Gastroesophageal sphincter (tissue), 4 donors: ENCODE data around the gene TENM3. TPM values are rescaled to one million over a fixed set of nuclear protein-coding genes. Genes with fewer than 3 reads are reported as not detected.

Experiments
- ATAC-seq: fragments of 150-250 bp; one replicate; pipeline ENCODE4 v1.9.1; 2016; ENCODE audit warnings: mild to moderate bottlenecking, moderate library complexity
- H3K27ac ChIP-seq, 4 donors: fragments of 200-600 bp; sonication (generic) in 3 of 4; 1 replicate in 3 of 4; 2 replicates in 1 of 4; pipeline ENCODE4 v1.5.1; 2016 to 2019
- H3K27me3 ChIP-seq: fragments of 200-600 bp; sonication (generic); one replicate; pipeline ENCODE4 v1.5.1; 2019
- H3K36me3 ChIP-seq, 2 donors: fragments of 200-600 bp; sonication (generic); one replicate each; pipeline ENCODE4 v1.5.1; 2019; ENCODE audit warnings: control low read depth in 1 of 2
- H3K4me1 ChIP-seq, 3 donors: fragments of 200-600 bp; sonication (generic); 1 replicate in 2 of 3; 2 replicates in 1 of 3; pipeline ENCODE4 v1.5.1; 2016 to 2019; ENCODE audit warnings: control low read depth in 2 of 3
- H3K4me3 ChIP-seq, 2 donors: fragments of 200-600 bp; sonication (generic); one replicate each; pipeline ENCODE4 v1.5.1; 2019; ENCODE audit warnings: mild to moderate bottlenecking in 1 of 2, moderate library complexity in 1 of 2
- H3K9me3 ChIP-seq, 3 donors: fragments of 200-600 bp; sonication (generic); one replicate each; pipeline ENCODE4 v1.5.1; 2017 to 2019; ENCODE audit warnings: control low read depth in 2 of 3
- EP300 ChIP-seq: sonication (generic); formaldehyde crosslinking; IDR thresholded peaks from one replicate; pipeline ENCODE4 v1.6.1; 2017; ENCODE audit warnings: antibody characterized with exemption, mild to moderate bottlenecking
- POLR2A ChIP-seq, 2 donors: fragments of 450-650 bp; IDR thresholded peaks; one replicate each; pipeline ENCODE4 v1.6.1; 2017; ENCODE audit warnings: antibody characterized with exemption in 2 of 2, mild to moderate bottlenecking in 2 of 2, moderate library complexity in 1 of 2
- POLR2AphosphoS5 ChIP-seq: sonication (generic); formaldehyde crosslinking; IDR thresholded peaks from one replicate; pipeline ENCODE4 v1.6.1; 2017; ENCODE audit warnings: antibody characterized with exemption
- WGBS, 2 donors: methylation state at CpG; one replicate each; pipeline ENCODE4 v1.1.5; 2018; ENCODE audit warnings: low coverage in 1 of 2; 5-methylcytosine and 5-hydroxymethylcytosine counted together
- total RNA-seq, 4 donors: library from RNA; depleted of rRNA; stranded (reverse); fragments of >200 nt; gene quantifications; one replicate each; pipeline ENCODE4 v1.1.0, GENCODE V29; 2016
- TF ChIP-seq, protein P1 (sequence below), 4 experiments: fragments of 200-600 bp in 2 of 4; fragments of 450-650 bp in 2 of 4; sonication (generic) in 1 of 4; IDR thresholded peaks; one replicate each; pipeline ENCODE4 v1.5.1; 2017 to 2019; ENCODE audit warnings: antibody characterized with exemption in 4 of 4, mild to moderate bottlenecking in 2 of 4, moderate library complexity in 2 of 4

TENM3 gene
- total RNA-seq, 4 donors from 2014 or later, result 8.2 to 39.9 (median 15.8) TPM

DNA sequence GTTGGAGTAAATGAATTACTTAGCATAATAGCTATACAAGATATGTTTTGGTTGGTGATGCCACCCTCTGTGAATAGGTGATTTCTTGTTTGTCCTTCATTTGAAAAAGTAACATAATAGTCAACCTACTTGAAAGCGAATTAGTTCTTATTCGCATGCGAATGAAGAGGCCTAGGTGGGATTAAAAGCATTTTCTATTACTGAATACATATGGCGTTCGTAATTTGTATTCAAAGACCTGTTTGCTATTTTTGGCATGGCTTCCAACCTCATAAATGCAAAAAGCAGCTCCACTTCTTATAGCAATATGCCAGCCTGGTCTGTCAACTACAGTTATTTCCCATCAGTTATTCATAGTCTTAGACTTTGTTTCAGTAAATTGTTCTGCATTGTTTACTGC lies 261.3 kb downstream of the TENM3 start:
- TF ChIP-seq POLR2AphosphoS5, result no peak
- H3K4me1 ChIP-seq, result no peaks in the 10 kb centered on the region
- H3K27ac ChIP-seq, result no peak overlapping the region
- H3K9me3 ChIP-seq, result no peaks in the 10 kb centered on the region
- ATAC-seq, result no peak
- 94 to 95% methylated on average over 5 of the region's 5 CpGs for WGBS, 2 donors
- no peaks in the 10 kb centered on the region for H3K36me3 ChIP-seq
- no peaks in the 10 kb centered on the region for H3K27me3 ChIP-seq
- no peak overlapping the region for H3K4me3 ChIP-seq

DNA sequence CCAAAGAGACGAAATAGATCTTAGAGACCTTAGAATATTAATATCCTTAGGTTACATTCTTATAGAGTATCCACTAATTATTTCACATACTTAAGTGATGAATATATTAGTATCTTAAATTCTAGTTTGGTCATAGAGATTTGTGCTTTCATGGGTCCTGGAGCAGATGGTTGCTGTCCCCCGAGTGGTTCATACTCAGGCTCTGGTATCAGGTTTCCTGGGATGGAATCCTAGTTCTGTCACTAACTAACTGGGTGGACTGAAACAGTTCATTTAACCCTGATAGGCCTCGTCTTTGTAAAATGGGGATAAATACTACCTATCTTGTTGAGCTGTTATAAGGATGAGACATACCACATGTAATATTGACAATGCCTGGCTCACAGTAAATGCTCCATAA lies 264.6 kb downstream of the TENM3 start:
- H3K27ac ChIP-seq, result no peak overlapping the region
- H3K4me3 ChIP-seq, result no peak overlapping the region
- ATAC-seq, result no peak
- no peaks in the 10 kb centered on the region for H3K4me1 ChIP-seq
- TF ChIP-seq, protein P1, sequence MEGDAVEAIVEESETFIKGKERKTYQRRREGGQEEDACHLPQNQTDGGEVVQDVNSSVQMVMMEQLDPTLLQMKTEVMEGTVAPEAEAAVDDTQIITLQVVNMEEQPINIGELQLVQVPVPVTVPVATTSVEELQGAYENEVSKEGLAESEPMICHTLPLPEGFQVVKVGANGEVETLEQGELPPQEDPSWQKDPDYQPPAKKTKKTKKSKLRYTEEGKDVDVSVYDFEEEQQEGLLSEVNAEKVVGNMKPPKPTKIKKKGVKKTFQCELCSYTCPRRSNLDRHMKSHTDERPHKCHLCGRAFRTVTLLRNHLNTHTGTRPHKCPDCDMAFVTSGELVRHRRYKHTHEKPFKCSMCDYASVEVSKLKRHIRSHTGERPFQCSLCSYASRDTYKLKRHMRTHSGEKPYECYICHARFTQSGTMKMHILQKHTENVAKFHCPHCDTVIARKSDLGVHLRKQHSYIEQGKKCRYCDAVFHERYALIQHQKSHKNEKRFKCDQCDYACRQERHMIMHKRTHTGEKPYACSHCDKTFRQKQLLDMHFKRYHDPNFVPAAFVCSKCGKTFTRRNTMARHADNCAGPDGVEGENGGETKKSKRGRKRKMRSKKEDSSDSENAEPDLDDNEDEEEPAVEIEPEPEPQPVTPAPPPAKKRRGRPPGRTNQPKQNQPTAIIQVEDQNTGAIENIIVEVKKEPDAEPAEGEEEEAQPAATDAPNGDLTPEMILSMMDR (IDR thresholded peaks at IDR 0.05), result no peak
- TF ChIP-seq EP300 (no peak), POLR2AphosphoS5 (no peak), POLR2A (IDR thresholded peaks at IDR 0.05) (no peak)
- no peaks in the 10 kb centered on the region for H3K27me3 ChIP-seq
- H3K36me3 ChIP-seq, result no peaks in the 10 kb centered on the region
- H3K9me3 ChIP-seq, result no peaks in the 10 kb centered on the region
- WGBS, 2 donors, result 52 to 65% methylated on average over 3 of the region's 3 CpGs

DNA sequence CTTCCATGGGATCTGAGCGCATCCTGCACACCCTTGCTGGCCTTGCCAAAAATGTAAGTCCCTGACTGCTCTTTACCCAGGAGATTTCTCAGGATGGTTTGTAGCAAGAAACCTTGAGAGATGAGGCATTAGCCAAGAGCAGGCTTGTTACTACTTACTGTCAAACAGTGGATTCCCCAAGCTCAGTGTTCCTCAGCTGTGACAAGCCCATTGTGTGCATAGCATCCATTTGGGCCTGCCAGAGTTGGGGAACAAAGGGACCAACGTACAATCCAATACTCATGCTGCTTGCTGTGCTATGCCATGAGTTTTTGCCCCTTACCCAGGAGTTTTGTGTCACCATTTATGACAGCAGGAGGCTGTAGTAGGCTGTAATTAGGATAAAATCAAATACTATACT lies 267.6 kb downstream of the TENM3 start:
- TF ChIP-seq, protein P1 (IDR thresholded peaks at IDR 0.05), result no peak
- TF ChIP-seq POLR2A (IDR thresholded peaks at IDR 0.05) (no peak), EP300 (no peak), POLR2AphosphoS5 (no peak)
- H3K36me3 ChIP-seq, result no peaks in the 10 kb centered on the region
- no peak overlapping the region for H3K4me3 ChIP-seq
- no peak overlapping the region for H3K27ac ChIP-seq
- H3K4me1 ChIP-seq, result no peaks in the 10 kb centered on the region
- no peaks in the 10 kb centered on the region for H3K27me3 ChIP-seq
- WGBS, 2 donors, result 85 to 100% methylated on average over 1 to 2 of the region's 2 CpGs
- no peak for ATAC-seq
- no peaks in the 10 kb centered on the region for H3K9me3 ChIP-seq

DNA sequence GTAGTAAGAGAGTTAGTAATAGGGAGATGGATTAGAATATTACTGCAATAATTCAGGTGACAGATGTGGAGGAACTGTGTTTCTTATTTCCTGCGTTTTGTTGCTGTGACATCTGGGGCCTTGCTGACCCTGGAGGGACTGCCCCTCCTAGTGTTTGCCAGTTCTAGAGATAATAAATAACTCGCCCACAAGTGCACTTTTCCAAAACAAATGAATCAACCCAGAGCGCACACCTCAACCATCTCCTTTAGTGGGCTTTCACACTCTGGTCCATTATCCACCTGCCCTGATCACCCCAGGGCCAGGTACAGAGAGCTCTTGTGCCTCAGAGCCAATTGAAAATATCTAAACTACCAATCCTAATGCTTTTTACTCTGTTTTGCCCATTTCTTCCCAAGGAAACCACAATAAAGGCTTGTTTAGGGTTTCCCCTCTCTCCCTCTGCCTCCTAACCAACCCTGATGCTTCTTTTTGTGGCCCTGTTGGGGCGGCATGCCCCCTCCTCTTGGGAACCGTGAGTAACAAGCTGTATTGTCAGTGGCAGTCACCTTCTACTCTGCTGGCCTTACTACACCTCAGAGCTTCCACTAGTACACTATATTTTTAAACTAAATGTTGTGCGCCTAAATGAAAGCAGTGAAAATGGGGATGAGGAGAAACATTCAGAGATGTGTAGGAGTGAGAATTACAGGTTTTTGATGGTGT lies 270.5 kb downstream of the TENM3 start:
- H3K27ac ChIP-seq, result peak overlapping the region in 3 of 4 donors; percentile 13 to 46 (median 43)

DNA sequence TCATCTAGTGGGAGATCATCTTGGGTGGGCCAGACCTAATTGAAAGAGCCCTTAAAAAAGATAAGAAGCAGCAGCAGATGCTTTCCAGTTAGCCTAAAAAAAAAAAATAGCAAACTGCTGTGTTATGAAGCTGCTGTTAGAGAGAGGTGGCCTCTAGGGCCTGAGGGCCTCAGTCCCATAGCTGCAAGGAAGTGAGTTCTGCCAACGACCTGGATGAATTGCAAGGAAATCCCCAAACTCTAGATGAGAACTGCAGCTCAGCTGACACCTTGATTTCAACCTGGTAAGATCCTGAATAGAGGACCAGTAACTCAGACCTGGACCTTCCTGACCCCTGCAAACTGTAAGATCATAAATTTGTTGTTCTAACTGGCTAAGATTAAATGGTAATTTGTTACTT lies 275.2 kb downstream of the TENM3 start:
- ATAC-seq, result no peak
- TF ChIP-seq EP300, result no peak
- TF ChIP-seq POLR2AphosphoS5, result no peak
- TF ChIP-seq POLR2A (IDR thresholded peaks at IDR 0.05), result no peak
- TF ChIP-seq, protein P1 (IDR thresholded peaks at IDR 0.05), result no peak
- Histone ChIP-seq H3K9me3 (no peaks in the 10 kb centered on the region), H3K27ac (no peak overlapping the region), H3K36me3 (no peaks in the 10 kb centered on the region), H3K4me3 (no peak overlapping the region), H3K4me1 (no peaks in the 10 kb centered on the region), H3K27me3 (no peaks in the 10 kb centered on the region)
- 0 to 43% methylated on average over 1 of the region's 1 CpG for whole genome bisulfite sequencing, 2 donors

More for the DNA sequence above, 270.5 kb downstream of the TENM3 start:
- Histone ChIP-seq H3K27me3 (no peaks in the 10 kb centered on the region), H3K4me1 (no peaks in the 10 kb centered on the region), H3K36me3 (no peaks in the 10 kb centered on the region), H3K4me3 (no peak overlapping the region), H3K9me3 (no peaks in the 10 kb centered on the region)
- TF ChIP-seq, protein P1 (IDR thresholded peaks at IDR 0.05), result no peak
- TF ChIP-seq POLR2AphosphoS5, result no peak
- no peak for TF ChIP-seq POLR2A (IDR thresholded peaks at IDR 0.05)
- no peak for TF ChIP-seq EP300
- no peak for ATAC-seq
- 63 to 73% methylated on average over 5 of the region's 6 CpGs for WGBS, 2 donors
